HCT116 (cell line): ENCODE measurements around the gene CCBE1. TPM values are rescaled to one million over a fixed set of nuclear protein-coding genes. Genes with fewer than 3 reads are reported as not detected.
"Not testable (repeated sequence)": the region's sequence is repeated elsewhere in the genome, so short reads cannot be mapped to it uniquely, and the experiment has no call there.

ENCODE experiments used
- ATAC-seq: fragments of 200-7000 bp; cut with Tn5 transposase; 2 replicates; pipeline ENCODE4 v1.9.1; 2020; ENCODE audit warnings: mild to moderate bottlenecking, moderate library complexity
- BruUV-seq: library from RNA; stranded (reverse); fragments of 400-500 nt; replicated peaks from 2 replicates; lab custom pipeline; 2021; lab: Mats Ljungman, UMichigan
- CTCF ChIA-PET: fragments of 300-600 bp; sonication (Branson Sonifier 250); formaldehyde crosslinking; loops from one replicate; lab custom pipeline; 2021; ENCODE audit warnings: antibody characterized with exemption; lab: Charles Lee
- POLR2A ChIA-PET: fragments of 300-600, 350-600 bp; sonication (Branson Sonifier 250); formaldehyde crosslinking; loops from one replicate; lab custom pipeline; 2021; ENCODE audit warnings: antibody characterized with exemption; lab: Charles Lee
- RAD21 ChIA-PET, 2 experiments: fragments of 300-600 bp; sonication (Branson Sonifier 250); formaldehyde crosslinking; loops; one replicate each; lab custom pipeline; 2023; ENCODE audit warnings: low total read pairs in 2 of 2; ENCODE audit not compliant: uncharacterized antibody in 2 of 2, unreplicated experiment in 2 of 2, low non-redundant PET in 1 of 2; lab: Charles Lee
- DNase-seq: peaks from one replicate; pipeline ENCODE4 v3.0.0-alpha.2; 2010; ENCODE audit warnings: low read depth, low spot score
- H2AFZ ChIP-seq: fragments of 200-600 bp; shearing (Covaris generic), sonication (generic); 2 replicates; pipeline ENCODE4 v1.6.1; 2017; ENCODE audit warnings: low read depth, mixed run types, mixed read lengths, antibody characterized with exemption, low read length; ENCODE audit not compliant: poor library complexity, severe bottlenecking
- H3K27ac ChIP-seq: 2 replicates; pipeline ENCODE4 v1.5.1; 2012; ENCODE audit warnings: low read depth, low read length
- H3K27me3 ChIP-seq: fragments of 200-600 bp; sonication (generic); 2 replicates; pipeline ENCODE4 v1.6.1; 2016; ENCODE audit warnings: mixed run types, low read length, mixed read lengths; ENCODE audit not compliant: insufficient read depth
- H3K36me3 ChIP-seq, 2 experiments: fragments of 200-500 bp in 1 of 2; fragments of 200-600 bp in 1 of 2; sonication (Bioruptor generic) in 1 of 2; sonication (generic) in 1 of 2; 2 replicates each; pipeline versions ENCODE4 v1.5.1 to v1.6.1; 2014 to 2016; ENCODE audit warnings: low read length in 2 of 2, inconsistent platforms in 1 of 2, mixed read lengths in 1 of 2, mixed run types in 1 of 2; ENCODE audit not compliant: insufficient read depth in 2 of 2, control insufficient read depth in 1 of 2
- H3K4me1 ChIP-seq, 2 experiments: fragments of 200-600 bp in 1 of 2; sonication (generic) in 1 of 2; 2 replicates each; pipeline versions ENCODE4 v1.5.1 to v1.6.1; 2012 to 2017; ENCODE audit warnings: low read length in 2 of 2, inconsistent platforms in 1 of 2, mild to moderate bottlenecking in 1 of 2, mixed read lengths in 1 of 2, mixed run types in 1 of 2, moderate library complexity in 1 of 2; ENCODE audit not compliant: insufficient read depth in 2 of 2, control insufficient read depth in 1 of 2
- H3K4me2 ChIP-seq: fragments of 200-600 bp; sonication (generic); 2 replicates; pipeline ENCODE4 v1.6.1; 2017; ENCODE audit warnings: mixed run types, low read length, mixed read lengths
- H3K4me3 ChIP-seq, 2 experiments: fragments of 200-600 bp in 1 of 2; sonication (generic) in 1 of 2; replicated peaks in 1 of 2; 2 replicates each; pipeline ENCODE4 v1.5.1; 2011 to 2016; ENCODE audit warnings: low read length in 2 of 2, control low read depth in 1 of 2, low read depth in 1 of 2, mild to moderate bottlenecking in 1 of 2, mixed read lengths in 1 of 2, mixed run types in 1 of 2
- H3K79me2 ChIP-seq: fragments of 200-600 bp; sonication (generic); 2 replicates; pipeline ENCODE4 v1.6.1; 2017; ENCODE audit warnings: mild to moderate bottlenecking, mixed run types, low read length, moderate library complexity, mixed read lengths; ENCODE audit not compliant: insufficient read depth
- H3K9ac ChIP-seq: fragments of 200-600 bp; sonication (generic); 2 replicates; pipeline ENCODE4 v1.6.1; 2016; ENCODE audit warnings: low read length, mixed read lengths
- H3K9me2 ChIP-seq: fragments of 200-600 bp; sonication (generic), shearing (Covaris generic); 2 replicates; pipeline ENCODE4 v1.6.1; 2017; ENCODE audit warnings: mixed run types, mild to moderate bottlenecking, moderate library complexity; ENCODE audit not compliant: insufficient read depth
- H3K9me3 ChIP-seq, 2 experiments: fragments of 200-500 bp in 1 of 2; fragments of 200-600 bp in 1 of 2; sonication (Bioruptor generic) in 1 of 2; sonication (generic) in 1 of 2; 2 replicates each; pipeline ENCODE4 v1.6.1; 2014 to 2017; ENCODE audit warnings: low read length in 2 of 2, mixed read lengths in 2 of 2, inconsistent platforms in 1 of 2, low read depth in 1 of 2, mild to moderate bottlenecking in 1 of 2, mixed run types in 1 of 2, moderate library complexity in 1 of 2; ENCODE audit not compliant: control insufficient read depth in 1 of 2, insufficient read depth in 1 of 2
- H4K20me1 ChIP-seq: fragments of 200-600 bp; sonication (generic), shearing (Covaris generic); 2 replicates; pipeline ENCODE4 v1.6.1; 2017; ENCODE audit warnings: mixed run types, mild to moderate bottlenecking, moderate library complexity; ENCODE audit not compliant: insufficient read depth
- CBX3 ChIP-seq: IDR thresholded peaks from 2 replicates; pipeline ENCODE4 v1.6.1; 2012; ENCODE audit warnings: low read depth
- JUND ChIP-seq: IDR thresholded peaks from 2 replicates; pipeline ENCODE4 v1.6.1; 2012
- POLR2A ChIP-seq: IDR thresholded peaks from 2 replicates; pipeline ENCODE4 v1.7.0; 2011; ENCODE audit warnings: borderline replicate concordance; ENCODE audit not compliant: insufficient read depth, insufficient read length; ENCODE audit errors: extremely low read depth
- SP1 ChIP-seq: IDR thresholded peaks from 2 replicates; pipeline ENCODE4 v1.6.1; 2012; ENCODE audit warnings: low read depth
- SRF ChIP-seq: IDR thresholded peaks from 2 replicates; pipeline ENCODE4 v1.6.1; 2012; ENCODE audit warnings: low read depth
- YY1 ChIP-seq: IDR thresholded peaks from 2 replicates; pipeline ENCODE4 v1.6.1; 2011; ENCODE audit warnings: low read length, low read depth, moderate library complexity, mild to moderate bottlenecking; ENCODE audit not compliant: insufficient replicate concordance; ENCODE audit errors: extremely low read depth
- intact Hi-C: fragments of 100-400 bp; cut with micrococcal nuclease; formaldehyde crosslinking; loops from 2 replicates; pipeline ENCODE4 v1.10.0; 2022
- total RNA-seq: library from RNA; stranded (reverse); gene quantifications from one replicate; pipeline ENCODE4 v1.2.1, GENCODE V29; 2021; ENCODE audit not compliant: unreplicated experiment
- TF ChIP-seq, protein P1 (sequence below): IDR thresholded peaks from 2 replicates; pipeline ENCODE4 v1.6.1; 2012; ENCODE audit warnings: low read depth

CCBE1 gene
- total RNA-seq, 1 experiment from 2014 or later: 0.84 TPM

DNA sequence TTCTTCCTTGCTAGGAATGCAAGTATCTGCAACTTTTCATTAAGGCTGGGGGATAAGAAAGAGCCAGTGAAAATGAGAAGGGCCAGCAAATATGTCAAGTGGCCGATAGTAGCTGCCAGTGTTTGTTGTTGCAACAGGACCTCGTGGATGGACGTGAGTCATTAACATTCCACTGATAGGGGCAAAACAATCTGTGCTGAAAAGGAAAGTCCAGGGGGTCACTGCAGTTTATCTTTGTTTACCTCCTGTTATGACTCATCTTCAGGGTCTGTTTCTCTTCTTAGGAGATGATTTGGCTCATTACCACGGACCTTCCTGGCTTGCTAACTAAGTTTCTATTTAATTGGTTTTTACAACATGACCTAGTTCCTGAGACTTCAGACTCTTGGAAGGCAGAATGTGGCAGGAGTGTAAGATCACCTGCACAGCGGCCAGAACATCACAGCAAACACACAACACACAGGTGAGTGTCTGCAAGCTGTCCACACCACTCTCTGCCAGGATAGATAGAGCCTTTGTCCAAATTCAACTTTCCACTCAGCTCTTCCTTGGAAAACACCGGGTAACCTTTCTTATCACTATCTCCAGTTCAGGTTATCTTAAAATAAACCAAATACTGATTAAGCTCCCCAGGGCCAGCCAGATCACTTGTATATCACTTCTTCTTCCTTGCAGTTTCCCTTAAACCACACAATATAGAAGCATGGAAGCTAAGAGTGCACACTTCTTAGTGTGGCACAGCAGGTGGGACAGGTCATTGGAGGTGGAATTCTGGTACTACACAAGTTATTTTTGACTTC lies 180.7 kb downstream of the CCBE1 start:
- intact Hi-C loops: no loop called here

GRCh38 chr18:59515956-59516355 lies 181.3 kb downstream of the CCBE1 start:
- H3K4me3 ChIP-seq, RAD21 ChIA-PET, H4K20me1 ChIP-seq, BruUV-seq, H3K4me2 ChIP-seq, H3K27ac ChIP-seq, DNase-seq, H3K9me2 ChIP-seq, CTCF ChIA-PET, H3K4me1 ChIP-seq, ATAC-seq, H3K9me3 ChIP-seq, H2AFZ ChIP-seq, H3K9ac ChIP-seq, H3K79me2 ChIP-seq, H3K36me3 ChIP-seq, POLR2A ChIA-PET: not testable (repeated sequence)
- intact Hi-C loops: loop anchor here (1.0 kb wide), 1 partner anchor 48 kb away; no protein-coding TSS in a partner anchor
- peaks cover 42% of the 10 kb centered on the region for H3K27me3 ChIP-seq

More for the DNA sequence above, 180.7 kb downstream of the CCBE1 start:
- ChIA-PET CTCF (no interaction called here), RAD21 (no interaction called here), POLR2A (no interaction called here)
- Histone ChIP-seq H3K9me2 (no peaks in the 10 kb centered on the region), H3K27ac (no peak overlapping the region), H2AFZ (no peak overlapping the region), H4K20me1 (no peaks in the 10 kb centered on the region), H3K9me3 (no peaks in the 10 kb centered on the region), H3K36me3 (no peaks in the 10 kb centered on the region), H3K79me2 (no peaks in the 10 kb centered on the region), H3K4me3 (no peak overlapping the region), H3K9ac (no peak overlapping the region), H3K4me1 (peaks cover 3 to 5% of the 10 kb centered on the region in 2 experiments), H3K4me2 (no peak overlapping the region; the same call in 1 of the 2 replicates), H3K27me3 (peaks cover 36% of the 10 kb centered on the region)
- DNase-seq (no peak), ATAC-seq (no peak)
- no TSS peak for BruUV-seq
- TF ChIP-seq POLR2A (no peak), YY1 (no peak), CBX3 (no peak), SRF (no peak), SP1 (no peak), JUND (no peak)
- TF ChIP-seq, protein P1, sequence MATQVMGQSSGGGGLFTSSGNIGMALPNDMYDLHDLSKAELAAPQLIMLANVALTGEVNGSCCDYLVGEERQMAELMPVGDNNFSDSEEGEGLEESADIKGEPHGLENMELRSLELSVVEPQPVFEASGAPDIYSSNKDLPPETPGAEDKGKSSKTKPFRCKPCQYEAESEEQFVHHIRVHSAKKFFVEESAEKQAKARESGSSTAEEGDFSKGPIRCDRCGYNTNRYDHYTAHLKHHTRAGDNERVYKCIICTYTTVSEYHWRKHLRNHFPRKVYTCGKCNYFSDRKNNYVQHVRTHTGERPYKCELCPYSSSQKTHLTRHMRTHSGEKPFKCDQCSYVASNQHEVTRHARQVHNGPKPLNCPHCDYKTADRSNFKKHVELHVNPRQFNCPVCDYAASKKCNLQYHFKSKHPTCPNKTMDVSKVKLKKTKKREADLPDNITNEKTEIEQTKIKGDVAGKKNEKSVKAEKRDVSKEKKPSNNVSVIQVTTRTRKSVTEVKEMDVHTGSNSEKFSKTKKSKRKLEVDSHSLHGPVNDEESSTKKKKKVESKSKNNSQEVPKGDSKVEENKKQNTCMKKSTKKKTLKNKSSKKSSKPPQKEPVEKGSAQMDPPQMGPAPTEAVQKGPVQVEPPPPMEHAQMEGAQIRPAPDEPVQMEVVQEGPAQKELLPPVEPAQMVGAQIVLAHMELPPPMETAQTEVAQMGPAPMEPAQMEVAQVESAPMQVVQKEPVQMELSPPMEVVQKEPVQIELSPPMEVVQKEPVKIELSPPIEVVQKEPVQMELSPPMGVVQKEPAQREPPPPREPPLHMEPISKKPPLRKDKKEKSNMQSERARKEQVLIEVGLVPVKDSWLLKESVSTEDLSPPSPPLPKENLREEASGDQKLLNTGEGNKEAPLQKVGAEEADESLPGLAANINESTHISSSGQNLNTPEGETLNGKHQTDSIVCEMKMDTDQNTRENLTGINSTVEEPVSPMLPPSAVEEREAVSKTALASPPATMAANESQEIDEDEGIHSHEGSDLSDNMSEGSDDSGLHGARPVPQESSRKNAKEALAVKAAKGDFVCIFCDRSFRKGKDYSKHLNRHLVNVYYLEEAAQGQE: no peak
